Right kidney (tissue), 1 donor: ENCODE results near the gene AFF4.
A peak's percentile ranks its signal among the peaks of the same experiment; 100 is the strongest.
"Not testable (repeated sequence)": the region's sequence is repeated elsewhere in the genome, so short reads cannot be mapped to it uniquely, and the experiment has no call there.

ENCODE experiments used
- DNase-seq: peaks from one replicate; pipeline ENCODE4 v3.0.0-alpha.2; 2016

Gene AFF4

DNA sequence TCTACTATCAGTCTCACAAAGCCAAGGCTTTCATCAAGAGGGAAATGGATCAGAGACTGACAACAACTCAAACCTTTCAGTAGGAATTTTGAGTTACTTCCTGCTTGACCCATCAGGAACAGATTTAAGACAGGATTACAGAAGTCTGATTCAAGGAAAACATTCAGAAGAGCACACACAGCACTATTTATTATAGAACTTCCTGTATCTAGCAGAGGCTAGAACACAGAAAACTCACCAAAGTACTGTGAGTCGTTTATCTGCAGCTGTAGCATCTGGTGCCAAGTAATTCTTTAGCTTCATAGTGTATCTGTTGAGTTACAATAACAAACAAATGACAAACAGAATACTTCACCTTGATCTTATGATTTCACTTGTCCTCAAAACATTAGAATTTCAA lies 76.2 kb downstream of the AFF4 start:
- DNase-seq, result no peak

DNA sequence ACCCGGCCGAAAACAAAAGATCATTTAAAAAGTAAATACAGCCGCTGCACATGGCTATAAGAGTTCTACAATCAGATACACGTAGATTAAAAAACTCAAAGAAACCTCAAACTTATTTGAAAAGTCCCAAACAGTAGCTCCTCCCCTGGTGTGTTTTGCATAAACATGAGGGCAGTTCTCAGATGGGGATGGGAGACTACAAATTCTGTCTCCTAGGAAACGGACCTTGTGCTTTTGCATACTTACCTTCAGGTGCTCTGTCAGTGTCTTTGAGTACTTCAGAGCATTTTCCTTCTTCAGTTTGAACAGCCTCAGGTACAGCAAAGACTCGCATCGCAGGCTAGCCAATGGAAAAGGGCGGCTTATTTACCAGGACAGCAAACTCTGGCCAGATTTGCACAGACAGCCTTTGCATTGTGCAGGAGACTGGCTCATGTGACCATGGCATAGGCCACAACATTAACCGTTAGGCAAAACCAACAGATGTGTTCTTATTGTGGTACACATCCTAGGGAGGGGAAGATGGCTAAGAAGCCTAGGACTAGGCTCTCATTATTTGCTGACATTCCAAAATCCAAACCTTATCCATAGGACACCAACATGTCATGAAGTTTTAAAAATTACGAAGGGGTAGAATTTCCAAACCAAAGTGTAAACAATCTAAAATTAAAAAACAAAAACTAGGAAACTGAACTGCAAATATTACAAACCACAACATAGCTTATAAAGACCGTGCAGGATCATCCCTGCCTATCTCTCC lies 77.2 kb downstream of the AFF4 start:
- no peak for DNase-seq

DNA sequence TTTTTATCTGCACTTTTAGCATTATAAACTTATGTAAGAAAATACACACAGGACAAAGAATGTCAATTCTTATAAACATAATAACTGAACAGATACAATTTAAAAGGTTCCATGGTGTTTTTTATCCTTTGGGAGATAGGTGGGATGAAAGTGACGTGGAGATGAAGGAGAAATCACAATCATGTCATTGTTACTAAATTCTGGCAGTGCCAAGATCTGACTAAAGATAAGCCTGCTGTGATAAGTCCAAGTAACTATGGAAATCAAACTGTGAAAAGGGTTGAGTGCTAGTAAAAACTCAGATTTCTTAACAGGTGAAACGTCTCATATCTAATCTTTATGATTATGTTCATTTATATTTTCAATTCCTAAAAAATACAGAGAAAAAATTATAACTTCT lies 78.9 kb downstream of the AFF4 start:
- DNase-seq, result no peak

DNA sequence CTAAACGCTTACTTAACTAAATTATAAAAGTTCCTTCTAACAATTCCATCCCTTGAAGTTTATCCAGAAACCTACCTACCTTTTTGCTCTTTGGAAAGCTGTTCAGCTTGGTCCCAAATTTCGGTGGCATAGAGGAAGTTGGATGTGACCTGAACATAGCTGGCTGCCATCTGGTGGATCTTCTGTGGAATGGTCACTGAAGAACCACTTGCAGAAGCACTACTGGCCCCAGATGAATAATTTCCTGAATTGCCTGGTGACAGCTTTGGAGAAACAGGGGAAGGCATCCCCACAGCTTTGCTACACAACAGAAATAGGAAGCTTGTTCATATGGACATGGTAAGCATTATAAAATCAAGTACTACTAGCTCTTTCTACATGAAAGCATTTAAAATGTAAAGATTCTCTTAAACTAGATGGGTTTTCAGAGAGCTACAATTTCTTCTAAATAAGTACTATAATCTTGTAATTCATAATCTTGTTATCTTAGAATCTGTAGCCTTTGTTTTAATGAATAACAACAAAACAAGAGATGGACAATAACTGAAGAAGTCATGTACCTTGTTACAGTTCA lies 80.1 kb downstream of the AFF4 start:
- DNase-seq, result no peak

DNA sequence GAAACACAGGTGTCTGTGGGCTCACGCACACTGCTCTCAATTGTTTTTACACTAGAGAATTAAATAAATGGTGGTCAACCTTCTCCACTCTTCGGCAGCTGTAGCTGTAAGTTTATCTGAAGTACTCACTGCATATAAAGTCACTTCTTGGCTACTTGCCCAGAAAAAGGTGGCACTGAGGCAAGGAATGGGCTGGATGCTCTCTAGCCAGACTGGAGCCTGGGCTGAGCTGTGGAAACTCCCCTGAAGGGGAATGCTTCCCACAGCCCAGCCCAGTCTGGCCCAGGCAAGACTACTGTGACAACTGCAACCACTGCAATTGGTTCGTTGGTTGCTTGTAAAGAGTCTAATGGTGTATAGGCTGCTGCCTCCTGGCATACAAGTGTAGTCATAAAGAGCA lies 85.5 kb downstream of the AFF4 start:
- DNase-seq, result no peak

DNA sequence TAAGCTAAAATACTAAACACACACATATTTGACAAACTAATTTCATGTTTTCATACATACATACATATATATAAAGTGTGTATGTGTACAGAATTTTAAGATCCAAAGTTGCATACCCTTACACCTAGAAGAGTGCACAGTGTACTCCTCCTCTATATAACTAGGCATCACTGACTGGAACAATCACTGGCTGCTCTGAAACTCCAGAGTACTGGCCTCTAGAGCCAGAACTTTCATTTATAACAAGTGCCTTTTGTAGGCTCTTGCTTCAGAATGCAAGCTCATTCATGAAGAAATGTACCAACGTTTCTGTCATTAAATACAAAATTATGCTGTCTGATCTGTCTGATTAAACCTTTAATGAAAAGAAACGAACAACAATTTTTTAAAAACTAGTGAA lies 86.0 kb downstream of the AFF4 start:
- no peak for DNase-seq

DNA sequence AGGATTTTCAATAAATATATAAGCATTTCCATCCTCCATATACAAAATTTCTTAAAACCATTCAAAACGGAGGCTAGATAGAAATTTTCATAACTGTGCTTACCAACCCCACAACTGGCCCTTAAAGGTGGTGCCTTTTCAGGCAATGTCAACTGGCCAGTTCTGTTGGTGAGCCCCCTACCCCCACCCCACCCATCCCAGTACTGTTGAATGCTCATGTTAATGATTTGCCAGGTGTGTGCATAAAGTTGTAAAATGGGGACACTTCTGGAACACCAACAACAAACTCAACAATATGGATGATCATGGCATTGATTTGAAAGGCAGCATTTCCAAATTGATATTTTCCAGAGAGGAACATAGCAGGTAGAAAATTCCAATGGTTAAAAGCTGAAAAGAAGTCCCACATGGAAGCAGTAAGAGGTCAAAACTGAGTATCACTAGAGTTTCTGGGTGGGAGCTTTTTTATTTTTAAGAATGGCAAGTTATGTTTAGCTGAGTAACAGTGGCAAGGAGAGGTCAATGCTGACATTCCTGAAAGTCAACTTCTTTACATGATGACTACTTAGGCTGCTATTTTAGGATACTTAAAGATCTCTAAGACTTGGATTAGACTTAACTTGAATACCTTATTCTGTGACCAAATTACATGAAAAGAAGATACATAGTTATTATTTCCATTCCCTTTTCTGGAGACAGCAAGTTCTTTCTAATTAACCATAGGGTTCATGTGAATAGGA lies 87.2 kb downstream of the AFF4 start:
- no peak for DNase-seq

DNA sequence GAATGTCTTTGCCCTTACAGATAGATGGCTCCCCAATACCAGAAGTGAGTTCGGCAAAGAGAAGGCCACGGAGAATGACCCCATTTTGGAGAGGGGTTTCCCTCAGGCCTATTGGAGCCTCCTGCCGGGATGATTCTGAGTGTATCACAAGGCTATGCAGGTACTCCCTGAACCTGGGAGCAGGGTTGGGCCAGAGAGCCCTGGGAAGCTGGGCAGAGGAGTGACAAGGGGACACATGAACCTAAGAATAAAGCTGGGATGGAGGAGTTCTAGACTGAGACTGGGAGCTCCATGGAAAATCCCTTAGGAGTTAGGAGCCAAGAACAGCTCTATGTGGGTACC lies 89.5 kb downstream of the AFF4 start:
- no peak for DNase-seq

DNA sequence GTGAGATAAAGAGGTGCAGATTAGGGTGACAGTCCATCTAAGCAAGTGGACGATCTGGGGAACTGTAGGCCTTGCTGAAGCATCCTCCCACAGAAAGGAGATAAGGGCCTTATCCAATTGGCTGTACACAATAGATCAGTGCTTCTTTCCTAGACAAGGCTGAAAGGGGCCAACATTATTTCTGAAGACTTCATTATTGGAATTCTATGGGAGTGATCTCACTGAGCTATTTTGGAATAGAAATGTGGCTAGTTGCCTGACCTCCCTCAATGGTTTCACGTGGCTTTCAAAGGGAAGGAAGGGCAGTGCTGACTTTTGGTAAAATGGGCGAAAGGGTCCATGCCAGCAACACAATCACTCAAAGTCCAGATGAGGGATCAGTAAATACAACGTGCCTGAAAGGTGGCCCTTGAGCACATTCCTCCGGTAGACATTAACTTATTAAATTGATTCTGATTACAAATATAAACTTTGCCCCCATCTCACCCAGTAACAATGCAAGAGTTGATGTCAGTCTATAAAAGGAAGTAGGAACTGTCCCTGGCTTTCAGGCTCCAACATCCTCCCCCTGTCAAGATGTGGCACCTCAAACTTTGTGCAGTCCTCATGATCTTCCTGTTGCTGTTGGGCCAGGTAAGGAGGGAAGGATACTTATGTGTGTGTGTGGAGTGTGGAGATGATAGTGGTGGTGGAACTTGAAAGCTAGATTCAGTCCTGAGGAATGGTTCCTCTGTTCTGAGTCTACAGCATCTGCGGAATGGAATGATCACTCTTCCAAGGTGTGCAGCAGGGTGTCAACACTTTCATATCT lies 90.1 kb downstream of the AFF4 start, which contains the start of gene LEAP2:
Gene LEAP2 (plus strand): TSS at position 550 of the 811 bp plus-strand sequence. CDS start 27 bp downstream, at position 577.
- no peak for DNase-seq

DNA sequence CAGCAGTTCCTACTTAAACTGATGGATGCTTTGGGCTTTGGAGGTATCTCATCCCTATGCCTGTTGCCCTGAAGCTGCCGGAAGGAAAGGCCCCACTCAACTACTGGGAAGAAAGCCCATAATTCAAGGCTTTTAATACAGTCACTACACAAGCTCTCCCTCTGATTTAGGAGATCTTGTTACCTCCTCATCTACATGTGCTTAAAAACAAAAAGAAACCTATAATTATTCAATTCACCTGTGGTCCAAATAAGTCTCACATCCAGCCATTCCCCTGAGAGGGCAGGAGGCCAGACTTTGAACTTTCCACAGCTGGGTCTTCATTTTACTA lies 90.7 kb downstream of the AFF4 start:
- no peak for DNase-seq

DNA sequence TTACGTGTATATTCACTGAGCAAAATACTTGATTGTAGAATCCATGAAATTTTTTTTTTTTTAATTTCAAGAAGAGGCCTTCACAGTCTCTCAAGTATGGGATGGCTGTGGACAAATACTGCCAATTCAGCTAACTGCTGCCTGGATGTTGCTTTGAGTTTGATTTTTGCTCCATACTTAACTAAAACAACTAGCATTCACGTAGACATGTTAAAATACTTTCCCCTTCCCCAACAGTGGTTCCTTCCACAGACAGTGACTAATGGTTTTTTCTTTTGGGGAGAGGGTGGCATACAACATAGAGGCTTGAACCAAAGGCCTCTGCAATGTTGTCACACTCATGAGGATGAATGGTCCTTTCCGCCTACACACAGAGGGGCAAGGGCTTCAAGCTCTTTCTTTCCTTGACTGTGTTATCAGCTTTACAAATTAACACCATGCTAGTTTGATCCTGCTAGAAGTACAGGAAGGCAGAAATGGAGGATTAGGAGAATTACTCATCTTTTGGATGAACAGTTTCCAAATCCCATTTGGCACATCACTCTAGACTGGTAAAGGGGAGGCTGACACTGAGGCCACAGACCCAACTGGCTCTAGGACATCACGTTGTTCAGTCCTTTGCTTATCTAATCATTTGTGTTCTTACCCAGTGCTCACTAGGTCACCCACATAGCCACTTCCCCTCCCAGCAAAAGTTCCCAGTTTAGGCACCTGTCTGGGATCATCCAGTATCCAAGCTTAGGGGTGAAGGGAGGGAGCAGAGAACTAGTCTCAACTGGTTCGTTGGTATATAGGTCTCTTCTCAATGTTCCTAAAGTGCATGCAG lies 91.8 kb downstream of the AFF4 start:
- DNase-seq, result no peak

DNA sequence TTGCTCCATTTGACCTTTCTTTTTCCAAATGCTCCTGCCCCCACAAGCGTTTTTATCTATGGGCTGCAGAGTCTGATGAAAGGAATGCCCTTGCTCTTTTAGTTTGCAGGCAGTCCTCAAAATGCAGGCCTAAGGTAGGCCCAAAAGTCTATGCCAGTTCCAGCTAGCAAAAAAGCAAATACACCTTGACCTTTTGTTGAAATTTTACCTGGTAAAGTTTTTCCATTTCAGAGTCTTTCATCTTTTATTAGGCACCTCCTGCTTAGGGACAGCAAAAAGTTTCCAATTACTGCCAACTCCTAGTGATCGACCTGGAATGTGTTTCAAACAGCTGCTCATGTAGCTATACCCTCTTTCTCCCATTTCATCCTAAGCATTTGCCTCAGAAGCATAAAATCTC lies 92.6 kb downstream of the AFF4 start:
- DNase-seq, result no peak

DNA sequence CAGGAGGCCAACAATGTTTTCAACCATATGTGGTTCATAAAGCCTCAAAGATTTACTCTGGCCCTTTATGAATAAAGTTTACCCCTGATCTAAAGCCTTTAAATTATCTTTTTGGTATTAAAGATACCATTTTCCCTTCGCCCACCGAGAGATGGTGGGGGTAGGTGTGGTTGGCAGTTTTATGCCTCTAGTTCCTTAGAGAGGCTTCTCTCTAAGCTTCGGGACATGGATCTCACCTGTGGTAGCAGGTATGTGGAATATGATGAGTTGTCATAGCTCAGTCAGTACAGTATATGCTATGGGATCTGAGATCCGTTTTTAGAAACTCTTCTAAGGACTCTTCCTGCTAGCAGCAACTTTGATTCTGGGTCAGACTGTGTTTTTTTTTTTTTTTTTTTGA lies 94.7 kb downstream of the AFF4 start:
- DNase-seq, result no peak

DNA sequence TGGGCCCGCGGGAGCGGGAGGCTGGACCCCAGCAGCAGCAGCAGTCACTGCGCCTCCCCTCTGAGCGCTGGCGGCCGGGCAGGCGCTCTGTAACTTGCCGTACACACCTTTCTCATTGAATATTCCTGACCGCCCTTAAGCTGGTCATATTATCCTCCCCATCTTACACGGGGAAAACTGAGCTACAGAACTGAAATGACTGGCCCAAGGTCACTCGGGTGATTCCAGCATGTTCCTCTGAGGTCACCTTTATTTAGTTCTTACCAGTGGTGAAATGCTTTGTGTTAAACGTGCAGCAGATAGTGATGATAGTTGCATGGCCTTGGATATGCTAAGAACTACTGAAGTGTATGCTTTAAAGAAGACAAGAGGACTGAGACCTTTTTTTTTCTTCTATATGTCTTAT lies 96.4 kb downstream of the AFF4 start:
- no peak for DNase-seq

DNA sequence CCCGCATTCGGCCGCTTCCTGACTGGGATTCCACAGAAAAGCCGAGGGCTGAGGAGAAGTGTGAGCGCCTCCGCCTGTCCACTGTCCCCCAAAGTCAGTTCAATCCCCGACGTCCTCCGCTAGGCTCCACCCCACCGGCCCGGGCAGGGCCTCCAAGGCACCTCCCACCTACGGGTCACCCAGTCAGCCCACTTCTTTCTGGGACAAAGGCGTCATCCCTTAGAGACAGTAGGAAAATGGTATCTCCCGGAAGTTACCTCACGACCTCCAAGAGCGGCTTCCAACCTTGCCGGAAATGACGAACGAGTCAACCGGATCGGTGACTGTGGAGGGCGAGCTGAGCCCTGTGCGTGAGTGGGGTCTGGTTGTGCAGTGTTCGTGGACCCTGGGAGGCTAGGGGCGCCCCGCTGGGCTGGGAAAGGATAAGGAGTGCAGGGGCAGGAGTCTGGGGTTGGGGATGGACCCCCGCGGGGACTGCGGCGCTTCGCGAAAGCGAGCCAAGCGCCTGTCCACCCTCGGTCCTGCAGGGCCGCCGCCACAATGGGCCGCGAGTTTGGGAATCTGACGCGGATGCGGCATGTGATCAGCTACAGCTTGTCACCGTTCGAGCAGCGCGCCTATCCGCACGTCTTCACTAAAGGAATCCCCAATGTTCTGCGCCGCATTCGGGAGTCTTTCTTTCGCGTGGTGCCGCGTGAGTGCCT lies 96.9 kb downstream of the AFF4 start, which contains the start of the genes GDF9 and UQCRQ:
Gene GDF9 (minus strand): TSS at position 128 of the 704 bp plus-strand sequence. CDS start 1,936 bp downstream, outside the sequence.
Gene UQCRQ (plus strand): TSS at position 301 of the 704 bp plus-strand sequence. CDS start 240 bp downstream, at position 541.
- peak; percentile 96 for DNase-seq

DNA sequence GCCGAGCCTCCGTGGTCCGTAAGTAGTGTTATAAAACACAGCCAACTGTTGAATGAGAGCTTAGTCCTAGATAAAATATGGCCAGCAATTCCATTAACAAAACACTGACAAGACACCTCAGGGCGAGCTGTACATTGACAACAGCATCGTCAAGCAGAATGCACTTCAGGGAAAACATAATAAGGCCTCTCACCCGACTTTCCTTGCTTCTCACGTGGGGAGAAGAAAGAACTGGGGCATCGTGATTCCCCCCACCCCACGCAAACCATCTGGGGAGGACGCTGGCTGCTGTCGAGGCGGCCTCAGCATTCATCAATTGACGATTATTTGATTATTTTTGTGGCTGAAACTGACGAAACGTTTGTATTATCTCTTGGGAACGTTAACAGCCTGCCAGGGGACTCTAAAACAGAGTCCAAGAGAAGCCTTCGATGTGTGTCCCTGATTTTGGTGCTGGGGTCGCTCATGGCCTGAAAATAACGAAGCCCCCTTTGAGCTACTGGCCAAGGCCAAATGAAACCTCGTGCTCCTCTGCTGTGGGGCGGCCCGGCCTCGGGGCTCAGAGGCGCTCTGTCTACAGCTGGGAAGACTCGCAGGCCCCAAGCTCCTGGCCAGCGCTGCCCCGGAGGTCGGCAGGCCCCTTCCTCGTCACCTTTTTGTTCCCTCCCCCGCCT lies 97.6 kb downstream of the AFF4 start:
- no peak for DNase-seq

DNA sequence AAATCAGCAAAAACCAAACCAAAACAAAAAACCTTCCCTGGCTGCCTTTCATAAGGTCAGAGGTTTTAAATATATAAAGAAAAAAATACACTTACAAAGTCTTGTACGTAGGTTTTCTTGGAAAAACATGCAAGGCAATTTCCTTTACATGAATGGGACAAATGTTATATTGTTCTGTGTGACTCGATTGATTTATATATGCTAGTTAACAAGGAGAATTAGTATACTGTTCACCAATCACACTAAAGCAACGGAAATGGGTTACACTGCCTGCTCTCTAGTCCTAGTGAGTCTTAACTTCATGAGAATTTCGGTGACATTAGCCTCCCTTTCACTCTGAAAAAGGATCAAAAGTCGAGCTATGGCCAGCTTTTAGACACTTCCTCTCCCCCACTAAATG lies 102.7 kb downstream of the AFF4 start:
- DNase-seq, result no peak

DNA sequence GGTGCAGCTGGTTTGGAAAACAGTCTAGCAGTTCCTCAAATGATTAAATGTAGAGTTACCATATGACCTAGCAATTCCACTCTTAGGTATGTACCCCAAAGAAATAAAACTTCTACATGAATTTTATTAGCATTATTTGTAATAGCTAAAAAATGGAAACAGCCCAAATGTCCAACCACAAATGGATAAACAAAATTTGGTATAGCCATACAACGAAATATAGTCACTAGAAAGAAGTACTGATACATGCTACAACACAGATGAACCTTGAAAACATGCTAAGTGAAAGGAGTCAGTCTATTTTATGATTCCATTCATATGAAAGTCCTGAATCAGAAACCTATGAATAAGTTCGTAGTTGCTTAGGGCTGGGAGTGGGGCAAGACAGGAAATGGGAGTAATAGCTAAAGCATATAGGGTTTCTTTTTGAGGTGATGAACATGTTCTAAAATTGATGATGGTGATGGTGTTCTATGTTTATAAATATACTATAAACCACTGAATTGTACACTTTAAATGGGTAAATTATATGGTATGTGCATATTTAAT lies 103.5 kb downstream of the AFF4 start:
- DNase-seq, result no peak

DNA sequence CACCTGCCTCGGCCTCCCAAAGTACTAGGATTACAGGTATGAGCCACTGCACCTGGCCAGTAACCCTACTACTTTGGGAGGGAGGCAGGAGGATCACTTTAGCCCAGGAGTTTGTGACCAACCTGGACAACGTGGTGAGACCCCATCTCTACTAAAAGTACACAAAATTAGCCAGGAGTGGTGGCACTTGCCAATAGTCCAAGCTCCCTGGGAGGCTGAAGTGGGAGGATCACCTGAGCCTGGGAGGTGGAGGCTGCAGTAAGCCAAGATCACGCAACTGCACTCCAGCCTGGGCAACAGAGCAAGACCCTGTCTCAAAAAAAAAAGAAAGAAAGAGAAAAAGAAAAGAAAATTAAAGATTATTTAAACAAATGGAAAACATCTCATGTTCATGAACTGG lies 107.4 kb downstream of the AFF4 start:
- DNase-seq, result no peak

DNA sequence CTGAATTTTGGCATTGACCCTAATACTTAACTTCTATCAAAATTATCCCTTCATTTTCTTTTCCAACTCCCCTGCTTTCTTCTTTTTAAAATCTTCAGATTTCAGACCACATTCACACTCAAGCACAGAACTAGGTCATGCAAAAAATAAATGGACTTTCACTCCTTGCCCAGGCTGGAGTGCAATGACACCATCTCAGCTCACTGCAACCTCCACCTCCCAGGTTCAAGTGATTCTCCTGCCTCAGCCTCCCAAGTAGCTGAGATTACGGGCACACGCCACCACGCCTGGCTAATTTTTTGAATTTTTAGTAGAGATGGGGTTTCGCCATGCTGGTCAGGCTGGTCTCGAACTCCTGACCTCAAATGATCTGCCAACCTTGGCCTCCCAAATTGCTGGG lies 108.4 kb downstream of the AFF4 start:
- DNase-seq, result not testable (repeated sequence)
